Measurements from ENCODE around the gene PILRA. TPM values are rescaled to one million over a fixed set of nuclear protein-coding genes. Genes with fewer than 3 reads are reported as not detected.

The PILRA gene
- total RNA-seq, 1 experiment from 2014 or later = 1.8 TPM

DNA sequence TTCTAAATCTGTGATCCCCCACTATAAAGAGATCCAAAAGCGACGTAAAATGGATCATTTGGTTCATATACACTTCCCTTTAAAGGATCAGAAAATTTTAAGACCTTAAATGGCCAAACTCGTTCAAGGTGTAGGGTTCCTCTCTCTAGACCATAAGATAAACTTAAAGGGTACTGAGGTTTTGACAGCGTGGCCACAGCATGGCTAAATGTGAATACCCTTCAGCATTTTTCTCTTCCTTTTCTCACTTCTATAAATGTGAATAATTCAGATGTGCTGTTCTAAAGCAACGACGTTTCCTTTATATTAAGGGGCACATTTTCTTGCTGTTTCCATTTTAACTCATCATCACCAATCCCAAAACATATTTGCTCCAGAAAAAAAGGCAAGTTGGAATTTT lies 50.0 kb downstream of the PILRA start:
- ChIA-PET CTCF (no interaction called here), POLR2A (no interaction called here)
- ATAC-seq (no peak), DNase-seq (ENCODE audit: low spot score) (no peak)
- Mint-ChIP-seq H3K4me3 (no peak overlapping the region), H3K27ac (no peak overlapping the region), H3K27me3 (ENCODE audit: low read depth) (peaks cover 26% of the 10 kb centered on the region), H3K4me1 (no peaks in the 10 kb centered on the region), H3K9me3 (peaks cover 4% of the 10 kb centered on the region; the same call in 1 of the 2 replicates), H3K36me3 (peaks cover 4% of the 10 kb centered on the region)
- TF ChIP-seq SMAD4 (CRISPR knock-in tag; IDR thresholded peaks at IDR 0.05) (no peak), OVOL2 (CRISPR knock-in tag; IDR thresholded peaks at IDR 0.05; ENCODE audit: borderline replicate concordance) (no peak), ZNF317 (CRISPR knock-in tag; IDR thresholded peaks at IDR 0.05; ENCODE audit: borderline replicate concordance, low read depth) (no peak), FOXP1 (CRISPR knock-in tag; IDR thresholded peaks at IDR 0.05; ENCODE audit: borderline replicate concordance) (no peak), TEAD1 (CRISPR knock-in tag; IDR thresholded peaks at IDR 0.05) (no peak)
- TF ChIP-seq, protein P1, sequence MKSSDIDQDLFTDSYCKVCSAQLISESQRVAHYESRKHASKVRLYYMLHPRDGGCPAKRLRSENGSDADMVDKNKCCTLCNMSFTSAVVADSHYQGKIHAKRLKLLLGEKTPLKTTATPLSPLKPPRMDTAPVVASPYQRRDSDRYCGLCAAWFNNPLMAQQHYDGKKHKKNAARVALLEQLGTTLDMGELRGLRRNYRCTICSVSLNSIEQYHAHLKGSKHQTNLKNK (CRISPR knock-in tag; IDR thresholded peaks at IDR 0.05) = no peak
- TF ChIP-seq, protein P2, sequence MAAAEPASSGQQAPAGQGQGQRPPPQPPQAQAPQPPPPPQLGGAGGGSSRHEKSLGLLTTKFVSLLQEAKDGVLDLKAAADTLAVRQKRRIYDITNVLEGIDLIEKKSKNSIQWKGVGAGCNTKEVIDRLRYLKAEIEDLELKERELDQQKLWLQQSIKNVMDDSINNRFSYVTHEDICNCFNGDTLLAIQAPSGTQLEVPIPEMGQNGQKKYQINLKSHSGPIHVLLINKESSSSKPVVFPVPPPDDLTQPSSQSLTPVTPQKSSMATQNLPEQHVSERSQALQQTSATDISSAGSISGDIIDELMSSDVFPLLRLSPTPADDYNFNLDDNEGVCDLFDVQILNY (CRISPR knock-in tag; IDR thresholded peaks at IDR 0.05) = no peak
- TF ChIP-seq, protein P3, sequence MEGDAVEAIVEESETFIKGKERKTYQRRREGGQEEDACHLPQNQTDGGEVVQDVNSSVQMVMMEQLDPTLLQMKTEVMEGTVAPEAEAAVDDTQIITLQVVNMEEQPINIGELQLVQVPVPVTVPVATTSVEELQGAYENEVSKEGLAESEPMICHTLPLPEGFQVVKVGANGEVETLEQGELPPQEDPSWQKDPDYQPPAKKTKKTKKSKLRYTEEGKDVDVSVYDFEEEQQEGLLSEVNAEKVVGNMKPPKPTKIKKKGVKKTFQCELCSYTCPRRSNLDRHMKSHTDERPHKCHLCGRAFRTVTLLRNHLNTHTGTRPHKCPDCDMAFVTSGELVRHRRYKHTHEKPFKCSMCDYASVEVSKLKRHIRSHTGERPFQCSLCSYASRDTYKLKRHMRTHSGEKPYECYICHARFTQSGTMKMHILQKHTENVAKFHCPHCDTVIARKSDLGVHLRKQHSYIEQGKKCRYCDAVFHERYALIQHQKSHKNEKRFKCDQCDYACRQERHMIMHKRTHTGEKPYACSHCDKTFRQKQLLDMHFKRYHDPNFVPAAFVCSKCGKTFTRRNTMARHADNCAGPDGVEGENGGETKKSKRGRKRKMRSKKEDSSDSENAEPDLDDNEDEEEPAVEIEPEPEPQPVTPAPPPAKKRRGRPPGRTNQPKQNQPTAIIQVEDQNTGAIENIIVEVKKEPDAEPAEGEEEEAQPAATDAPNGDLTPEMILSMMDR (IDR thresholded peaks at IDR 0.05) = no peak
- TF ChIP-seq, protein P4, sequence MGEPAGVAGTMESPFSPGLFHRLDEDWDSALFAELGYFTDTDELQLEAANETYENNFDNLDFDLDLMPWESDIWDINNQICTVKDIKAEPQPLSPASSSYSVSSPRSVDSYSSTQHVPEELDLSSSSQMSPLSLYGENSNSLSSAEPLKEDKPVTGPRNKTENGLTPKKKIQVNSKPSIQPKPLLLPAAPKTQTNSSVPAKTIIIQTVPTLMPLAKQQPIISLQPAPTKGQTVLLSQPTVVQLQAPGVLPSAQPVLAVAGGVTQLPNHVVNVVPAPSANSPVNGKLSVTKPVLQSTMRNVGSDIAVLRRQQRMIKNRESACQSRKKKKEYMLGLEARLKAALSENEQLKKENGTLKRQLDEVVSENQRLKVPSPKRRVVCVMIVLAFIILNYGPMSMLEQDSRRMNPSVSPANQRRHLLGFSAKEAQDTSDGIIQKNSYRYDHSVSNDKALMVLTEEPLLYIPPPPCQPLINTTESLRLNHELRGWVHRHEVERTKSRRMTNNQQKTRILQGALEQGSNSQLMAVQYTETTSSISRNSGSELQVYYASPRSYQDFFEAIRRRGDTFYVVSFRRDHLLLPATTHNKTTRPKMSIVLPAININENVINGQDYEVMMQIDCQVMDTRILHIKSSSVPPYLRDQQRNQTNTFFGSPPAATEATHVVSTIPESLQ (CRISPR knock-in tag; IDR thresholded peaks at IDR 0.05) = no peak
- TF ChIP-seq, protein P5, sequence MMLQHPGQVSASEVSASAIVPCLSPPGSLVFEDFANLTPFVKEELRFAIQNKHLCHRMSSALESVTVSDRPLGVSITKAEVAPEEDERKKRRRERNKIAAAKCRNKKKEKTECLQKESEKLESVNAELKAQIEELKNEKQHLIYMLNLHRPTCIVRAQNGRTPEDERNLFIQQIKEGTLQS (CRISPR knock-in tag; conservative IDR thresholded peaks at IDR 0.05) = no peak

DNA sequence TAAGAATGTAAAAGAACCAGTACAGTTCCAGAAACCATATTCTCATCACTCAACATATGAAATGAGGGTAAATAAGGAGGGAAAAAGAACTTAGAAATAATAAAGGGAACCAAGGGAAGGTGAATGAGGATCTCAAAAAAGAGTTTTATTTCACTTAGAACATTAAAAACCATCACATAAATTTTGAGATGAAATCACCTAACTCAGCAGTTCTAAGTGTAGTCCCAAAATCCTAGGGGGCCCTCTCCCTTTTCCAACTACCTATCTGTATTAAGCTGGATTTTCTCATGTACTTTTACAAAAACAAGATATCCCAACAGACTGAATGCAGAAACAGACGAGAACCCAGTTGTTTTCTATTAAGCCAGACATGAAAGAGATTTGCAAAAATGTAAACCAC lies 52.1 kb downstream of the PILRA start:
- POLR2A ChIA-PET = no interaction called here
- TF ChIP-seq, protein P6, sequence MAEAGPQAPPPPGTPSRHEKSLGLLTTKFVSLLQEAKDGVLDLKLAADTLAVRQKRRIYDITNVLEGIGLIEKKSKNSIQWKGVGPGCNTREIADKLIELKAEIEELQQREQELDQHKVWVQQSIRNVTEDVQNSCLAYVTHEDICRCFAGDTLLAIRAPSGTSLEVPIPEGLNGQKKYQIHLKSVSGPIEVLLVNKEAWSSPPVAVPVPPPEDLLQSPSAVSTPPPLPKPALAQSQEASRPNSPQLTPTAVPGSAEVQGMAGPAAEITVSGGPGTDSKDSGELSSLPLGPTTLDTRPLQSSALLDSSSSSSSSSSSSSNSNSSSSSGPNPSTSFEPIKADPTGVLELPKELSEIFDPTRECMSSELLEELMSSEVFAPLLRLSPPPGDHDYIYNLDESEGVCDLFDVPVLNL (CRISPR knock-in tag; IDR thresholded peaks at IDR 0.05; ENCODE audit: borderline replicate concordance, low read depth) = no peak
- TF ChIP-seq TEAD4 (CRISPR knock-in tag; IDR thresholded peaks at IDR 0.05) (no peak), ELF4 (CRISPR knock-in tag; IDR thresholded peaks at IDR 0.05; ENCODE audit: low read depth) (no peak), NFYB (CRISPR knock-in tag; conservative IDR thresholded peaks at IDR 0.05; ENCODE audit: low read depth) (no peak), MYBL2 (CRISPR knock-in tag; IDR thresholded peaks at IDR 0.05) (no peak), RORB (CRISPR knock-in tag; IDR thresholded peaks at IDR 0.05) (no peak), CBFB (CRISPR knock-in tag; IDR thresholded peaks at IDR 0.05; ENCODE audit: low read depth) (no peak), SP1 (CRISPR knock-in tag; conservative IDR thresholded peaks at IDR 0.05) (no peak), FOXK1 (CRISPR knock-in tag; IDR thresholded peaks at IDR 0.05) (no peak)
- TF ChIP-seq, protein P7, sequence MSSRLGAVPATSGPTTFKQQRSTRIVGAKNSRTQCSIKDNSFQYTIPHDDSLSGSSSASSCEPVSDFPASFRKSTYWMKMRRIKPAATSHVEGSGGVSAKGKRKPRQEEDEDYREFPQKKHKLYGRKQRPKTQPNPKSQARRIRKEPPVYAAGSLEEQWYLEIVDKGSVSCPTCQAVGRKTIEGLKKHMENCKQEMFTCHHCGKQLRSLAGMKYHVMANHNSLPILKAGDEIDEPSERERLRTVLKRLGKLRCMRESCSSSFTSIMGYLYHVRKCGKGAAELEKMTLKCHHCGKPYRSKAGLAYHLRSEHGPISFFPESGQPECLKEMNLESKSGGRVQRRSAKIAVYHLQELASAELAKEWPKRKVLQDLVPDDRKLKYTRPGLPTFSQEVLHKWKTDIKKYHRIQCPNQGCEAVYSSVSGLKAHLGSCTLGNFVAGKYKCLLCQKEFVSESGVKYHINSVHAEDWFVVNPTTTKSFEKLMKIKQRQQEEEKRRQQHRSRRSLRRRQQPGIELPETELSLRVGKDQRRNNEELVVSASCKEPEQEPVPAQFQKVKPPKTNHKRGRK (CRISPR knock-in tag; IDR thresholded peaks at IDR 0.05; ENCODE audit: borderline replicate concordance) = no peak
- DNase-seq (ENCODE audit: low spot score) = no peak
- ATAC-seq = no peak
- Mint-ChIP-seq H3K4me1 (no peaks in the 10 kb centered on the region), H3K4me3 (no peak overlapping the region), H3K36me3 (peaks cover 6% of the 10 kb centered on the region), H3K27ac (no peak overlapping the region), H3K27me3 (ENCODE audit: low read depth) (peaks cover 32% of the 10 kb centered on the region), H3K9me3 (peaks cover 4% of the 10 kb centered on the region; the same call in 1 of the 2 replicates)
- CTCF ChIA-PET = interaction anchor here (1.2 kb wide), 1 partner anchor 18 kb away, joined by 4 read pairs; no protein-coding TSS in a partner anchor

Measured in WTC11 (cell line).